Adrenal gland (tissue), 12 donors: ENCODE measurements around the gene PITX1. TPM values are rescaled to one million over a fixed set of nuclear protein-coding genes. Genes with fewer than 3 reads are reported as not detected.

Source experiments
- DNase-seq, 7 donors: peaks; one replicate each; pipeline ENCODE4 v3.0.0-alpha.2; 2019 to 2020
- H3K27ac ChIP-seq, 5 donors: fragments of 200-600 bp; sonication (generic) in 4 of 5; 1 replicate in 3 of 5; 2 replicates in 2 of 5; pipeline versions ENCODE4 v1.5.1 to v1.8.0; 2016 to 2020; ENCODE audit warnings: mild to moderate bottlenecking in 1 of 5
- H3K27me3 ChIP-seq: fragments of 200-600 bp; 2 replicates; pipeline ENCODE4 v1.8.0; 2021
- H3K36me3 ChIP-seq, 2 donors: fragments of 200-600 bp; replicated peaks in 1 of 2; 1 replicate in 1 of 2; 2 replicates in 1 of 2; pipeline versions ENCODE4 v1.5.1 to v1.8.0; 2018 to 2022
- H3K4me1 ChIP-seq, 2 donors: fragments of 200-600 bp; replicated peaks in 1 of 2; 1 replicate in 1 of 2; 2 replicates in 1 of 2; pipeline versions ENCODE4 v1.5.1 to v1.8.0; 2018 to 2021
- H3K4me3 ChIP-seq, 4 donors: fragments of 200-600 bp; sonication (generic) in 3 of 4; one replicate each; pipeline ENCODE4 v1.5.1; 2016 to 2018
- H3K9me3 ChIP-seq, 3 donors: fragments of 200-600 bp; sonication (generic) in 1 of 3; replicated peaks in 1 of 3; 1 replicate in 2 of 3; 2 replicates in 1 of 3; pipeline versions ENCODE4 v1.5.1 to v1.8.0; 2016 to 2021
- CTCF ChIP-seq, 6 experiments: fragments of 450-650 bp in 4 of 6; fragments of 200-600 bp in 2 of 6; sonication (generic) in 1 of 6; IDR thresholded peaks; 1 replicate in 5 of 6; 2 replicates in 1 of 6; pipeline versions ENCODE4 v1.5.1 to v1.8.0; 2016 to 2021; ENCODE audit warnings: antibody characterized with exemption in 6 of 6, mild to moderate bottlenecking in 2 of 6, moderate library complexity in 1 of 6
- POLR2A ChIP-seq, 2 donors: fragments of 450-650 bp; IDR thresholded peaks; one replicate each; pipeline ENCODE4 v1.6.1; 2017; ENCODE audit warnings: antibody characterized with exemption in 2 of 2, mild to moderate bottlenecking in 2 of 2, moderate library complexity in 1 of 2
- WGBS, 4 donors: extraction: QIAGEN DNeasy Blood & Tissue Kit in 2 of 4; methylation state at CpG; one replicate each; pipeline versions ENCODE4 v1.1.5 to v1.1.7; 2013 to 2017; 5-methylcytosine and 5-hydroxymethylcytosine counted together
- intact Hi-C, 2 donors: fragments of 100-400 bp; cut with DNase I; formaldehyde crosslinking; loops; one replicate each; pipeline versions ENCODE4 v1.14.1 to v1.15.0; 2022 to 2023
- polyA plus RNA-seq, 3 donors: library from polyadenylated mRNA; stranded (reverse); fragments of 200-250 nt in 2 of 3; fragments of 350-450 nt in 1 of 3; fragmentation: Illumina TruSeq in 1 of 3; extraction: RNeasy Lipid Tissue Mini Kit (QIAGEN cat#74804) in 1 of 3; gene quantifications; one replicate each; pipeline ENCODE4 v1.2.3, GENCODE V29; 2013 to 2014
- total RNA-seq, 9 donors: library from RNA; depleted of rRNA in 4 of 9; stranded (reverse); fragments of >200 nt in 4 of 9; fragments of 120-200 nt in 1 of 9; fragmentation: NEBNext Ultra II Directional in 1 of 9; extraction: Animal tissue kit (Norgen Biotek cat#: 25700) in 1 of 9; gene quantifications; one replicate each; pipeline versions ENCODE4 v1.1.0 to v1.2.4, GENCODE V29; 2013 to 2023
- donor health status: healthy with polysubstance abuse.
- donor health status: Bipolar disorder and iron deficiency.
- donor health status: DM: yes; HTN: yes; CAD: no.
- donor health status: DM: no; HTN: no; CAD: no.
- donor health status: DM: no; HTN: no; CAD: no.
- donor health status: DM: yes; HTN: yes; CAD: no.

Gene PITX1
- total and polyA plus RNA-seq, 12 donors = 0.18 to 6.7 (median 0.71) TPM

DNA sequence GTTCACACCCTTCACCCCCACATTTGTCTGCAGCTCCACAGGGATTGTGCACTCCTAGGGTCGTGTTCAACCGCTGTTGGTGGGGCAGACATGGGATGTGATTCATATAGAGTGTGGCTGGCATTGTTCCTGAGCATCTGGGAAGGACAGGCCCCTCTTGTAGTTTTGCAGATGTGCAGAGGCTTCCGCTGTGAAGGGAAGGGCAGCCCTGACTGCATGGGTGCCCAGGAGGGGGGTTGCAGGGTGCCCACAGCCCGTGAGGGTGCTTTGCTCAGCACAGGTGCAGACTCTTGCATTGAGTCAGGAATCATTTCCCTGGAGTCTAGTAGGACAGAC lies 30.2 kb upstream of the PITX1 start:
- Histone ChIP-seq H3K27me3 (no peaks in the 10 kb centered on the region), H3K36me3 (no peaks in the 10 kb centered on the region), H3K4me1 (no peaks in the 10 kb centered on the region), H3K4me3 (no peak overlapping the region), H3K27ac (no peak overlapping the region), H3K9me3 (no peaks in the 10 kb centered on the region)
- intact Hi-C loops = no loop called here
- no peak for DNase-seq
- TF ChIP-seq POLR2A (IDR thresholded peaks at IDR 0.05) = no peak
- 70 to 80% (median 80%) methylated on average over 4 of the region's 4 CpGs; no CpG with 5 or more reads in 1 of the 4 donors for WGBS, 4 donors

GRCh38 chr5:135063511-135064234 lies 29.6 kb upstream of the PITX1 start:
- 55 to 70% (median 66%) methylated on average over 5 to 14 of the region's 14 CpGs for WGBS, 4 donors
- no peak for DNase-seq
- Histone ChIP-seq H3K27ac (no peak overlapping the region), H3K36me3 (no peaks in the 10 kb centered on the region), H3K9me3 (no peaks in the 10 kb centered on the region), H3K4me3 (no peak overlapping the region), H3K27me3 (no peaks in the 10 kb centered on the region), H3K4me1 (no peaks in the 10 kb centered on the region)
- TF ChIP-seq CTCF (IDR thresholded peaks at IDR 0.05) (no peak), POLR2A (IDR thresholded peaks at IDR 0.05) (no peak)
- intact Hi-C loops = no loop called here

DNA sequence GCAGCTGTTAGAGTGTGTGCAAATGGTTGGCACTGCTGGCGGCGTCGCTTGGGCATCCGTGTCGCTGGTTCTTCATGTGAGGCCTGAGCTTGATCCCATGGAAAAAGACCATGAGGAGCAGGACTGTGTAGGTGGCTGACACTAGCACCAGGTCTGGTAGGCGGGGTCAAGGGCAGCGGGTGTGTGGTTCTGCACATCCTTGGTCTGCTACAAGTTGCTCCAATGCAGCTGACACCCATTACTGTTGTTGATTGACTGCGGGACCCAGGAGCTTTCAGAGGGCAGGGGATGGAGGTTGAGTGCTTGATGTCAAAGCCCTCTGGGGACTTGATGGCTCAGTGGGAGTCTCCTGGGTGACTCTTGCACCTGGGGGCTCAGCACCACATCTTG lies 29.0 kb upstream of the PITX1 start:
- no peaks in the 10 kb centered on the region for H3K36me3 ChIP-seq
- WGBS, 4 donors = 90 to 94% (median 93%) methylated on average over 4 to 8 of the region's 8 CpGs
- intact Hi-C loops = no loop called here
- H3K4me1 ChIP-seq = no peaks in the 10 kb centered on the region
- no peak for TF ChIP-seq POLR2A (IDR thresholded peaks at IDR 0.05)
- TF ChIP-seq CTCF (IDR thresholded peaks at IDR 0.05) = no peak
- no peak overlapping the region for H3K4me3 ChIP-seq
- no peaks in the 10 kb centered on the region for H3K9me3 ChIP-seq
- no peak overlapping the region for H3K27ac ChIP-seq
- H3K27me3 ChIP-seq = no peaks in the 10 kb centered on the region
- DNase-seq = no peak

GRCh38 chr5:135062216-135063055 lies 28.4 kb upstream of the PITX1 start:
- H3K36me3 ChIP-seq = no peaks in the 10 kb centered on the region
- intact Hi-C loops = no loop called here
- no peak for DNase-seq
- WGBS, 4 donors = 59 to 74% (median 69%) methylated on average over 8 to 17 of the region's 17 CpGs
- no peak overlapping the region for H3K4me3 ChIP-seq
- no peaks in the 10 kb centered on the region for H3K9me3 ChIP-seq
- H3K27me3 ChIP-seq = no peaks in the 10 kb centered on the region
- H3K27ac ChIP-seq = no peak overlapping the region
- H3K4me1 ChIP-seq = no peaks in the 10 kb centered on the region
- TF ChIP-seq POLR2A (IDR thresholded peaks at IDR 0.05) (no peak), CTCF (IDR thresholded peaks at IDR 0.05) (no peak)
